ENCODE data around the gene CCR5.

- TF ChIP-seq POLR2AphosphoS5 (IDR thresholded peaks at IDR 0.05; ENCODE audit: low read depth, low read length) (no peak), SIN3A (IDR thresholded peaks at IDR 0.05; ENCODE audit: borderline replicate concordance, insufficient read depth, low read length) (no peak), FOXP2 (optimal IDR thresholded peaks at IDR 0.05; ENCODE audit: borderline replicate concordance, extremely low read depth, extremely low read length, insufficient read depth) (no peak), REST (IDR thresholded peaks at IDR 0.05; ENCODE audit: insufficient read depth in 1 of 2, low read depth in 2 of 2, low read length in 2 of 2) (no peak)
Measured at GRCh38 chr3:46406788-46407611, 36.3 kb downstream of the CCR5 start, which contains the start of the genes CCR5AS and CCRL2.
